ENCODE measurements around the gene ZDHHC20.
"Not testable (repeated sequence)": the region's sequence is repeated elsewhere in the genome, so short reads cannot be mapped to it uniquely, and the experiment has no call there.

ZDHHC20 gene

DNA sequence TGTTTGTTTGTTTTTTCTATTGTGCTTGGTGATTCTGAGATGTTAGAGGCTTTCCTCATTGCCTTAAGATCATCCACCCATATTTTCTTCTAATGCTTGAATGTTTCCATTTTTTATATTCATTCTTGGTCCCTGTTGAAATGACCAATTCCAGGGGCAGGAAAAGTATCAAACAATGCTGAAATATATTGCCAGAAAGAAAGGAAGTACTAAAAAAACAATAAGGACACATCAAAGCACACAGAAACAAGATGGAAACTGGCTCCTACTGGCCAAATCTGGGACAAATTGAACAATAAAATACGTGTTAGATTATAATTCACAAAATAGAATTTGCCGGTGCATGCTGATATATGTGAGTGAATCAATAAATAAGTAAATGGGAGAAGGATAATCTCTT, 23.9 kb downstream of the ZDHHC20 start:
- FAIRE-seq = no peak

GRCh38 chr13:21434588-21434987, 24.5 kb downstream of the ZDHHC20 start:
- FAIRE-seq = no peak

GRCh38 chr13:21429211-21429610, 29.9 kb downstream of the ZDHHC20 start:
- no peak for FAIRE-seq

DNA sequence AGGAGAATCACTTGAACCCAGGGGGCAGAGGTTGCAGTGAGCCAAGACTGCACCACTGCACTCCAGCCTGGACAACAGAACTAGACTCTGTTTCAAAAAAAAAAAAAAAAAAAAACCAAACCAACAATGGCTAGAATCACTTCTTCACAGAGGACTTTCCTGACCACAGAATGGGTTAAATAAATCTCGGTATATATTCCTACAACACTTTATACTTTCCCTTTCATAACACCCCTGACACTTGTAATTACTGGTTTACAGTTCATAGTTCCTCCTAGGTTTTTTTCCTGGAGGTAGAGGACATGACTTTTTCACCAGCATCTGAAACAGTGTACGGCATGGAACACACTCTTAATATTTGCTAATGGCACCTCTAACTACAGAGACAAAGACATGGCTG, 31.4 kb downstream of the ZDHHC20 start:
- no peak for FAIRE-seq

DNA sequence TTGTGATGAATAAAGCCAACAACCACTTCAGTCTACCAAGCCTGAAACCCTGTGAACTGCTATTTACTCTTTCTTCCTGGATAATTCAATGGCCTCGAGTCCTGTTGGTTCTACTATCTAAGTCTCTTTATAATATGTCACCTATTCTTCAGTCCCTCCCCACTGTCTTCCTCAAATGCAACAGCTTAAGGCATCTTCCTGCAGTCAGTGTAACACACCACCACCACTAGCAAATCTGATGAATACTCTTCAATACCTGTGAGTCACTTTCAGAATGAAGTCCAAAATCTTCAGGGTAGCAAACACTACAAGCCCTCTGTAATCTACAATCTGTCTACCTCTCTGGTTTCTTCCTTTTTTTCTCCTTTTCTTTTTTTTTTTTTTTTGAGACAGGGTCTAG, 32.9 kb downstream of the ZDHHC20 start:
- no peak for FAIRE-seq

- FAIRE-seq = no peak
Measured at GRCh38 chr13:21420706-21421105, 38.4 kb downstream of the ZDHHC20 start.

- FAIRE-seq = no peak
Measured at GRCh38 chr13:21413013-21413412, 46.1 kb downstream of the ZDHHC20 start.

- not testable (repeated sequence) for FAIRE-seq
Measured at GRCh38 chr13:21410453-21410852, 48.6 kb downstream of the ZDHHC20 start.

DNA sequence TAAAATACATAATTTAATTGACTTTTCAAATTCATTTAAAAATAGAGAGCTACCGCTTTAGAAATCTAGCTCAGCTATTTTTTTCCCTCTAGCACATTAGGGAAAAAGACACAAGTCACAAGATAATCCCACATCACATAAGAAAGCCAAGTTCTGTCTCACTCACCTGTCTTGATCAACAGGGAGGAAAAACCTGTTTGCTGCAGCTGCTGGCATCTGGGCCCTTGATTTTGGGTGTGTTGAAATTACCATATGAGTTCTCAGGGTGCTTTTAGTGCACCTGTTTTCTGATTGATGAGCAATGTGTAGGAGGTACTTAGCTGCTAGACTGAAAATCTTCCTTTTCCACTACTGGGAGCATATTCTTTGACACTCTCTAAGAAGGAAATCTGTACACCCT, 53.8 kb downstream of the ZDHHC20 start:
- FAIRE-seq = no peak

GRCh38 chr13:21402586-21403307, 56.4 kb downstream of the ZDHHC20 start:
- no peak for FAIRE-seq

DNA sequence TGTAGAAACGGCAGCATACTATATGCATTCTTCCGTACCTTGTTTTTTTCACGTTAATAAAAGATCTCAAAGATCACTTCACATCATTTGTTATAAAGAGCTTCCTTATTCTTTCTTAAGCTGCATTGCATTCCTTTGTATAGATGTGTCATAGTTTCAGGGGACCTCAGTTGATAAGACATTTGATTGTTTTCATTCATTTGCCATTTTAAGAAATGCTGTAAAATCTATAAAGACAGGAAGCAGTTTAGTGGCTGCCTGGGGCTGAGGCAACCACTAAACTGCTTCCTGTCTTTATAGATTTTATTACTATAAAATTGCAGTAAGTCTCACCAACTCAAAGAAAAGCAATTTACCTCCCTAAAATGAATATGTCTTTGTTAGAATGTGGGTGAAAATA, 59.4 kb downstream of the ZDHHC20 start:
- FAIRE-seq = no peak

- no peak for FAIRE-seq
Measured at GRCh38 chr13:21395953-21396352, 63.1 kb downstream of the ZDHHC20 start.

GRCh38 chr13:21389124-21389523, 70.0 kb downstream of the ZDHHC20 start:
- FAIRE-seq = no peak

GRCh38 chr13:21385710-21386109, 73.4 kb downstream of the ZDHHC20 start:
- no peak for FAIRE-seq

DNA sequence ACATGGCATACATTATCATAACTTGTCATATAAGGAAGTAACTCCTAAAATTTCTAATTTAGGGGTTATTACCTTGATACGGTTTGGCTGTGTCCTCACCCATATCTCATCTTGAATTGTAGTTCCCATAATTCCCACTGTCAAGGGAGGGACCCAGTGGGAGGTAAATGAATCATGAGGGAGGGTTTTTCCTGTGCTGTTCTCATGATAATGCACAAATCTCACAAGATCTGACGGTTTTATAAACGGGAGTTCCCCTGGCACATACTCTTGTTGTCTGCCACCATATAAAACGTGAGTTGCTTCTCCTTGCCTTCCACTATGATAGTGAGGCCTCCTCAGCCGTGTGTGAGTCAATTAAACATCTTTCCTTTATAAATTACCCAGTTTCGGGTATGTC, 76.0 kb downstream of the ZDHHC20 start:
- no peak for FAIRE-seq

DNA sequence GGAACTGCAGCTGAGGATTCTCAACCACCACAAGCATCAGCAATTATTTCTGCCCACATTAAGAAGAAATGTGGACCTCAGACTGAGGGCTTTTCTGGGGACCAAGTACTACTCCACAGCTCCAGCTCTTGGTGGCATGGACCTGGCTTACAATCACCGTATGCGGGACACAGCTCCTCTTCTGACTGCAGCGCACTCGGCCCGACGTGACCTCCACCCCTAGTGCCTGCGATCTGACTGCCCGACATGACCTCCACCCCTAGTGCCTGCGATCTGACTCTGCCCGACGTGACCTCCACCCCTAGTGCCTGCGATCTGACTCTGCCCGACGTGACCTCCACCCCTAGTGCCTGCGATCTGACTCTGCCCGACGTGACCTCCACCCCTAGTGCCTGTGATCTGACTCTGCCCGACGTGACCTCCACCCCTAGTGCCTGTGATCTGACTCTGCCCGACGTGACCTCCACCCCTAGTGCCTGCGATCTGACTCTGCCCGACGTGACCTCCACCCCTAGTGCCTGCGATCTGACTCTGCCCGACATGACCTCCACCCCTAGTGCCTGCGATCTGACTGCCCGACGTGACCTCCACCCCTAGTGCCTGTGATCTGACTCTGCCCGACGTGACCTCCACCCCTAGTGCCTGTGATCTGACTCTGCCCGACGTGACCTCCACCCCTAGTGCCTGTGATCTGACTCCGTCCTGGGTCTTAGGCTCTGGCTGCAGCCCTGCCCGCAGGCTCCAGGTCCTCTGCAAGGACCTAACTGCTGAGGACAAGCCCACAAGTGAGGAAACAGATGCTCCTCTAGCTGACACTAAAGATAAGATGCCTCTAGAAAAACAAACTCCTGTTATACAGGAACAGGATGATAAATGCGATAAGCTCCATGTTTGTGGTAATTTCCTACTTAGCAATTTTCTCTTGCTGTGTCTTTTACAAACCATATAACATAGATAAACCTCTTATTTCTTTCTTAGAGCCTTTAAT, 81.8 kb downstream of the ZDHHC20 start:
- not testable (repeated sequence) for FAIRE-seq

DNA sequence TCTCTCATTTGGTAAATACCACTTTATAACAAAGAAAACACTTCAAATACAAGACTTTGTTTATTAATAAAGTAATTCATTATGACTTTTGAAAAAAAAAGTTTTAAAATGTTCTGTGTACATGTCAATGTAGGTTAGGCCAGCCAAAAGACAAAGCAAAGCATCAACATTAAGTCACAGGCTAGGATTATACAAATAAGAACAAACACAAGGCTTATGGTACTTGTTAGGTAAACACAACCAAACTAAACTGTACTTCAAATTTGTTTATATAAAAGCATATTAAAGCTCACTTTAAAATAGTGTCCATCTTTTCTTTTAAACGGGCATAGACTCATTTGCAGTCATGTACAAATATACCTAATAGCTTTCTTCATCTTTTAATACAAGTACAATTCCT, 86.6 kb downstream of the ZDHHC20 start:
- no peak for FAIRE-seq

DNA sequence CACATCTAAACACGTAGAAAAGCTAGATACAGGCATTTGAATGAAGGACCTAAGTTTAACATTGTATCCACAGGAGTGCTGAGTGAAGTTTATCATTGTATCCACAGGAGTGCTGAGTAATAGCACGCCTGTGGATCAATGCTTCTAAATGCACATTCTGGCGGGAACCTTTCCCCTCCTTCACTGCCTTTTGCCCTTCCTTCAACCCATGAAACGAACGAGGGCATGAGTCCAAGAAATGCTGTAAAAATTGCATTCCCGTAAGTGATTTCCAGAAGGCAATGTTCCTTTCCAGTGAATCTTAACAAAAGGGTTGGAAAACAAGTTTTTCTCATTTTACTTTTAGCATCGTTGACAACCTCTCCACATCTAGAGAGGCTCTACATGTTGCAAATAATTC, 88.1 kb downstream of the ZDHHC20 start:
- no peak for FAIRE-seq

- no peak for FAIRE-seq
Measured at GRCh38 chr13:21365574-21365973, 93.5 kb downstream of the ZDHHC20 start.

DNA sequence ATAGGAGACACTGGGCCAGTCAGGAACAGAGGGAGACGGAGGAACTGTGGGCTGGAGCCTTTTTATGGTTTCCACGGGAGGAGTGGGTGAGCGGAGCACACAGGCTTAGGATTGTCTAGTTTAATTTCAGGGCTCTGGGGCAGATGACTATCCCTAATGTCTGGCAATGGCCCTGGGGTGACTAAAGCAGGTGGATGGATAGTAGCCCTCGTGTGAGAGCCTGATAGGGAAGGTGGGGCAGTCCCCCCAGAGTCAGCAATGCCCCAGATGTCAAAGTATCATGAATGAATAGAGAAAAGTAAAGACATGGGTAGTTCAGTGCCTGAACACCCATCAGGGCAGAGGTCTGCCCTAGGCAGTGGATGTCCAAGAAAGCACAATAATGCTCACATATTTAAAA, 94.2 kb downstream of the ZDHHC20 start:
- FAIRE-seq = no peak

DNA sequence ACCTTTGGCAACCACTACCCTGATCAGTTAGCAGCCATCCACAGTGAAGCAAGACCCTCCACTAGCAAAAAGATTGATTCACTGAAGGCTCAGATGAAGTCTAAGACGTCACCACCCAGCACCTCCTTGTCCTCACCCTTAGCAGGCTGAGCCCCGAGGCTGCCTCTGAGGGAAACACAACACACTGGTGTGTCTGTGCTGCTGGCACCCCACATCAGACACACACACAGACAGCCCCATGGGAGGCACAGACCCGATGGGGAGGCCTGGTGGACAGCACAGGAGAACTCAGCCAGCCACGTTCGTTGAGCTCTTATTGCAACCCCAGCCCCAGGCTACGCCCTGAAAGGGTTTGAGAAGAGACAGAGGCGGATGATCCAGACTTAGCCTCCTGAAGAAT, 94.7 kb downstream of the ZDHHC20 start:
- no peak for FAIRE-seq

DNA sequence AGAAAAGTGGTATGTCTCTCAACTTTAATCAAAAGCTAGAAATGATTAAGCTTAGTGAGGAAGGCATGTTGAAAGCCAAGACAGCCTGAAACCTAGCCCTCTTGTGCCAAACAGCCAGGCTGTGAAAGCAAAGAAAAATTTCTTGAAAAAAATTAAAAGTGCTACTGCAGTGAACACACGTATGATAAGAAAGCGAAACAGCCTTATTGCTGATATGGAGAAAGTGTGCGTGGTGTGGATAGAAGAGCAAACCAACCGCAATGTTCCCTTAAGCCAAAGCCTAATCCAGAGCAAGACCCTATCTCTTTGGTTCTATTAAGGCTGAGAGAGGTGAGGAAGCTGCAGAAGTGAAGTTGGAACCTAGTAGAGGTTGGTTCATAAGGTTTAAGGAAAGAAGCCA, 96.4 kb downstream of the ZDHHC20 start:
- FAIRE-seq = no peak

GRCh38 chr13:21361706-21362105, 97.4 kb downstream of the ZDHHC20 start:
- no peak for FAIRE-seq

DNA sequence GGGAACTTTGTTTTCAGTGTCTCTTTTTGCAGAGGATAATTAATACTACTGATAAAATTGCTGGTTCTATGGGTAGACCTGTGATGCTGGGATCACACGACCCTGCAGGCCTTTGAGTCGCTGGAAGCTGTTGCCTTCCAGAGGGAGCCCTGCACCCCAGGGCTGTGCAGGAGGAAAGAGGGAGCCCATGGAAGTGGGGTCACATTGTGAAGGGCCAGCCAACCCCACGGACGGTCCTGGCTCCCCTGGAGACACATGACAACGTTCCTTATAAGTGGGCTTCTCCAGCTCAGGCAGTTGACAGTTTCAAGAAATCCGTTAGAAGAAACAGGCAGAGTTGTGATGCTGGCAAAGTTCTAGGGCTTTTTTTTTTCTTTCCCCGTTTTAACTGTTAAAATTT, 98.0 kb downstream of the ZDHHC20 start:
- no peak for FAIRE-seq
